HFF-Myc (cell line): ENCODE results near the gene LRP3.
"Not testable (repeated sequence)": the region's sequence is repeated elsewhere in the genome, so short reads cannot be mapped to it uniquely, and the experiment has no call there.

Experiments
- DNase-seq: peaks from one replicate; pipeline ENCODE4 v3.0.0-alpha.2; 2011; ENCODE audit warnings: low read depth; ENCODE audit errors: extremely low read depth
- H3K4me3 ChIP-seq: replicated peaks from 2 replicates; pipeline ENCODE4 v1.5.1; 2011; ENCODE audit warnings: low read depth, mild to moderate bottlenecking, control low read depth, low read length
- TF ChIP-seq, protein P1 (sequence below): IDR thresholded peaks from 2 replicates; pipeline ENCODE4 v1.5.1; 2012; ENCODE audit warnings: mild to moderate bottlenecking, low read depth, low read length, control low read depth; ENCODE audit errors: missing control alignments

The LRP3 gene

DNA sequence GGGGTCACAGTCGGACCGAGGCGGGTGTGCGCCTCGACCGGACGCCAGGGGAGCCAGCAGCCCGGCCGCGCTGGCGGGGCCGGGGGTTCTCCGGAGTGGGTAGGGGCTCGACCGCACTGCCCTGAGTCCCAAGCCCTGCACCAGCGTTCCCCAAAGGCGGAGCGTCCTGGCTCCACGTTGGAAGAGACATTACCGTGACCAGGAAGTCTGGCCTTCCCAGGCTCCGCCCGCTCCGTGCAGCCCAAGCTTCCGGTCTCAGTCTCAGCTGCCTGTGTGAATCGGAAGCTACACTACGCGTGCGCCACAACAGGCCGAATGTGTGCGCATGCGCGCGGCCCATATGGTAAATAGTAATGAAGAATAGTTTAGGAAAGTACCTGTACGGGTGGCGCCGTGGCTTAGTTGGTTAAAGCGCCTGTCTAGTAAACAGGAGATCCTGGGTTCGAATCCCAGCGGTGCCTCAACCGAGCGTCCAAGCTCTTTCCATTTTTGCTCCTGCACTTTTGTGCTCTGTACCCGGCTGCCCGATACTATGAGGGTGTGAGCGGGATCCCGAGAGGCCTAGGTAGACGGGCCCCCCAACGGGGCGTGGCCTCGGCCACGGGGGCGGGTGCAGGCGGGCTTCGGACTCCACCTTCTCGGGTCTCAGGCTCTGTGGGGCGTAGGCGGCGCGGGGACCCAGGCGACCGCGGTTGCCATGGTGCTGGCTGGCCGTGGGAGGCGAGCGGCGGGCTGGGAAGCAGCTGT is 17.3 kb upstream of the LRP3 start:
- TF ChIP-seq, protein P1, sequence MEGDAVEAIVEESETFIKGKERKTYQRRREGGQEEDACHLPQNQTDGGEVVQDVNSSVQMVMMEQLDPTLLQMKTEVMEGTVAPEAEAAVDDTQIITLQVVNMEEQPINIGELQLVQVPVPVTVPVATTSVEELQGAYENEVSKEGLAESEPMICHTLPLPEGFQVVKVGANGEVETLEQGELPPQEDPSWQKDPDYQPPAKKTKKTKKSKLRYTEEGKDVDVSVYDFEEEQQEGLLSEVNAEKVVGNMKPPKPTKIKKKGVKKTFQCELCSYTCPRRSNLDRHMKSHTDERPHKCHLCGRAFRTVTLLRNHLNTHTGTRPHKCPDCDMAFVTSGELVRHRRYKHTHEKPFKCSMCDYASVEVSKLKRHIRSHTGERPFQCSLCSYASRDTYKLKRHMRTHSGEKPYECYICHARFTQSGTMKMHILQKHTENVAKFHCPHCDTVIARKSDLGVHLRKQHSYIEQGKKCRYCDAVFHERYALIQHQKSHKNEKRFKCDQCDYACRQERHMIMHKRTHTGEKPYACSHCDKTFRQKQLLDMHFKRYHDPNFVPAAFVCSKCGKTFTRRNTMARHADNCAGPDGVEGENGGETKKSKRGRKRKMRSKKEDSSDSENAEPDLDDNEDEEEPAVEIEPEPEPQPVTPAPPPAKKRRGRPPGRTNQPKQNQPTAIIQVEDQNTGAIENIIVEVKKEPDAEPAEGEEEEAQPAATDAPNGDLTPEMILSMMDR, result no peak
- peak overlapping the region; percentile 94 for H3K4me3 ChIP-seq
- DNase-seq, result peak; percentile 94

- H3K4me3 ChIP-seq, result peak overlapping the region; percentile 45
- DNase-seq, result no peak
- TF ChIP-seq, protein P1, result peak; percentile 8
Measured at GRCh38 chr19:33177417-33177979, 16.6 kb upstream of the LRP3 start.

DNA sequence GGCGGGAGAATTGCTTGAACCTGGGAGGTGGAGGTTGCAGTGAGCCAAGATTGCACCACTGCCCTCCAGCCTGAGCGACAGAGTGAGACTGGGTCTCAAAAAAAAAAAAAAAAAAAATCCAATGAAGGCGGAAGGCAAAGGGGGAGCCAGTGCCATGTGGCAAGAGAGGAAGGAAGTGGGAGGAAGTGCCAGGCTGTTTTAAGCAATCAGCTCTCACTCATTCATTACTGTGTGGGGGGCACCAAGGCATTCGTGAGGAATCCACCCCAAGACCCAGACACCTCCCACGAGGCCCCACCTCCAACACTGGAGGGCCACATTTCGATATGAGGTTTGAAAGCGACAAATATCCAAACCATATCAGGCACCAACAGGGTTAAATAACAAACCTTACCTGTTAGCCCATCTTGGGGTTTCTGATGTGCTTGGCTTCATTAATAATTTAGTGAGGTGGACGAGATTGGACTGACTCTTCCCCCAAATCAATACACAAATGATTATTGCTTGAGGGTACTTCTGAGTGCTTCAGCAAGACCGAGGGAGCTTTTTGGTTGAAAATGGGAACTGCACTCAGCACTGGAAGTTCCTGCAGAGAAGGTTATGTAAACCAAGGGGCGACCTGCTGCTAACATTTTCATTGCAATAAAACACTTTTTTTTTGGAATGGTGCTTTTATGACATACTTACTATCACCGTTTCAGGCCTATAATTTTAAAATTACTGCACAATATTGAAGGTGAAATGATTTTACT is 7.5 kb upstream of the LRP3 start:
- TF ChIP-seq, protein P1, result no peak
- no peak for DNase-seq
- no peak overlapping the region for H3K4me3 ChIP-seq

GRCh38 chr19:33187183-33187540 is 7.0 kb upstream of the LRP3 start:
- TF ChIP-seq, protein P1, result no peak
- H3K4me3 ChIP-seq, result no peak overlapping the region
- no peak for DNase-seq

DNA sequence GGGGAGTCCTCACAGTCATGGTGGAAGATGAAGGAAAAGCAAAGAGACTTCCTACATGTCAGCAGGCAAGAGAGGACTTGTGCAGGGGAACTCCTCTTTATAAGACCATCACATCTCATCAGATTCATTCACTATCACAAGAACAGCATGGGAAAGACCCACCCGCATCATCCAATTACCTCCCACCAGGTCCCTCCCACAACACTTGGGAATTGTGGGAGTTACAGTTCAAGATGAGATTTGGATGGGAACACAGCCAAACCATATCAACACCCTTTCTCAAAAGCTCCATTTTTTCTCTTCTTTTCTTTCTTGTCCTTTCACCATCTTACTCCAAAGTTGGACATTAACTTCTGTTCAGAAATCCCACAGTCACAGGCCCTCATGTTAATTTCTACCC is 4.7 kb upstream of the LRP3 start:
- no peak for DNase-seq
- no peak overlapping the region for H3K4me3 ChIP-seq
- TF ChIP-seq, protein P1, result no peak

DNA sequence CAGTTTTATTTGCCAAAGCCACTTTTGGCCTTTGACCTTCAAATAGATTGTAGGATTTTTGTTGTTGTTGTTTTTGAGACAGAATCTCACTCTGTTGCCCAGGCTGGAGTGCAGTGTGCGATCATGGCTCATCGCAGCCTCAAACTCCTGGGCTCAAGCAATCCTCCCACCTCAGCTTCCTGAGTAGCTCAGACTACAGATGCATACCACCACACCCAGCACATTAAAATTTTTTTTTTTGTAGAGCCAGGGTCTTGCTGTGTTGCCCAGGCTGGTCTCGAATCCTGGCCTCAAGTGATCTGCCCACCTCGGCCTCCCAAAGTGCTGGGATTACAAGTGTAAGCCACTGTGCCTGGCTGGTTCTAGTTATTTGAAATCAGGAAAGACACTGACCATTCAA is 3.0 kb upstream of the LRP3 start:
- not testable (repeated sequence) for H3K4me3 ChIP-seq, DNase-seq

DNA sequence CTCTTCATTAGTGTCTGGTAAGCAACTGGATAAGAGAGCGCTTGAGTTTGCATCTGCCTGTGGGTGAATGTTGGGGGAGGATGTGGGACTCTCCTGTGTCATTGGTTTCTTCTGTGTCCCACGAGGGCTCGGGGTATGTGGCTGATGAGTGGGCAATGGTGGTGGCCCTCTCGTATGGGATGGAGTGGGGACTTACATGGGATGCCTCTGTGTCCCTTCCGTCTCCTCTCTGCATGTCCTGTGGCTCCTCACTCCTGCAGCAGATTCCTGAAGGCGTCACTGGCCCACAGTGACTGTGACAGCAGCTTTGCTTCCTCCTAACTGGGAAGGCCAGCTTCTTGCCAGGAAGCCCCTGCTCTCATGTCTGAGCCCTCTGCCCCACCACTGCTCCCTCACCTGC is 2.6 kb upstream of the LRP3 start:
- no peak for DNase-seq
- H3K4me3 ChIP-seq, result no peak overlapping the region
- TF ChIP-seq, protein P1, result no peak
